PC-9 (cell line): ENCODE results near the gene GRIA1. TPM values are rescaled to one million over a fixed set of nuclear protein-coding genes. Genes with fewer than 3 reads are reported as not detected.

Source experiments
- Bru-seq: library from RNA; stranded (reverse); fragments of 400-500 nt; gene quantifications from one replicate; lab custom pipeline; 2021; lab: Mats Ljungman, UMichigan
- BruChase-seq, 2 experiments: library from RNA; stranded (reverse); fragments of 400-500 nt; gene quantifications; one replicate each; lab custom pipeline; 2021; lab: Mats Ljungman, UMichigan
- BruUV-seq: library from RNA; stranded (reverse); fragments of 400-500 nt; replicated peaks from 2 replicates; lab custom pipeline; 2021; lab: Mats Ljungman, UMichigan
- CTCF ChIA-PET: fragments of 300-600 bp; sonication (Branson Sonifier 250); formaldehyde crosslinking; loops from one replicate; lab custom pipeline; 2022; ENCODE audit warnings: antibody characterized with exemption; lab: Charles Lee
- POLR2A ChIA-PET: fragments of 300-600 bp; sonication (Branson Sonifier 250); formaldehyde crosslinking; loops from one replicate; lab custom pipeline; 2022; ENCODE audit warnings: antibody characterized with exemption; ENCODE audit not compliant: unreplicated experiment; lab: Charles Lee
- DNase-seq, 2 experiments: peaks; one replicate each; pipeline versions ENCODE4 v3.0.0 to v3.0.0-alpha.2; 2015 to 2022; ENCODE audit warnings: mixed read lengths in 1 of 2
- H2AFZ ChIP-seq: fragments of 200-600 bp; sonication (generic); 2 replicates; pipeline ENCODE4 v1.8.1; 2017; ENCODE audit warnings: antibody characterized with exemption
- H3F3A ChIP-seq: fragments of 200-600 bp; sonication (generic); 2 replicates; pipeline ENCODE4 v1.8.1; 2017; ENCODE audit warnings: antibody characterized with exemption, mild to moderate bottlenecking, low read depth; ENCODE audit not compliant: insufficient read depth
- H3K27ac ChIP-seq: fragments of 200-600 bp; sonication (generic); 2 replicates; pipeline ENCODE4 v1.6.1; 2016; ENCODE audit warnings: mixed run types
- H3K27me3 ChIP-seq: fragments of 200-600 bp; sonication (generic); 2 replicates; pipeline ENCODE4 v1.6.1; 2016; ENCODE audit warnings: low read depth, mixed run types; ENCODE audit not compliant: insufficient read depth
- H3K36me3 ChIP-seq: fragments of 200-600 bp; sonication (generic); 2 replicates; pipeline ENCODE4 v1.6.1; 2016; ENCODE audit warnings: low read depth, mixed run types
- H3K4me1 ChIP-seq: fragments of 200-600 bp; sonication (generic); replicated peaks from 2 replicates; pipeline ENCODE4 v1.6.1; 2016; ENCODE audit warnings: mixed run types; ENCODE audit not compliant: insufficient read depth
- H3K4me2 ChIP-seq: fragments of 200-600 bp; sonication (generic); 2 replicates; pipeline ENCODE4 v1.6.1; 2017; ENCODE audit warnings: mixed run types
- H3K4me3 ChIP-seq: fragments of 200-600 bp; sonication (generic); 2 replicates; pipeline ENCODE4 v1.6.1; 2016; ENCODE audit warnings: mixed run types
- H3K79me2 ChIP-seq: fragments of 200-600 bp; sonication (generic); 2 replicates; pipeline ENCODE4 v1.6.1; 2017; ENCODE audit warnings: low read depth, mixed run types
- H3K9me2 ChIP-seq: fragments of 200-600 bp; sonication (generic); 2 replicates; pipeline ENCODE4 v1.8.1; 2017; ENCODE audit warnings: mild to moderate bottlenecking; ENCODE audit not compliant: insufficient read depth
- H3K9me3 ChIP-seq: fragments of 200-600 bp; sonication (generic); 2 replicates; pipeline ENCODE4 v1.8.1; 2016; ENCODE audit warnings: low read depth; ENCODE audit not compliant: insufficient read depth
- H4K20me1 ChIP-seq: fragments of 200-600 bp; sonication (generic); 2 replicates; pipeline ENCODE4 v1.8.1; 2017; ENCODE audit not compliant: insufficient read depth
- EZH2 ChIP-seq: fragments of 200-600 bp; sonication (generic); IDR thresholded peaks from 2 replicates; pipeline ENCODE4 v1.8.0; 2017; ENCODE audit warnings: antibody characterized with exemption, low read depth
- intact Hi-C: fragments of 100-400 bp; cut with micrococcal nuclease; formaldehyde crosslinking; loops from one replicate; pipeline ENCODE4 v1.10.0; 2022; ENCODE audit not compliant: unreplicated experiment
- long read RNA-seq: library from polyadenylated mRNA; stranded (forward); transcript quantifications from one replicate; pipeline ENCODE4 v2.0.0, GENCODE V29; 2022
- total RNA-seq: library from RNA; stranded (reverse); gene quantifications from 2 replicates; pipeline ENCODE4 v1.2.3, GENCODE V29; 2021
- TF ChIP-seq, protein P1 (sequence below): fragments of 200-600 bp; sonication (generic); conservative IDR thresholded peaks from 2 replicates; pipeline ENCODE4 v1.6.1; 2017; ENCODE audit warnings: mixed run types, antibody characterized with exemption, mild to moderate bottlenecking, moderate library complexity

The GRIA1 gene
- total RNA-seq (not detected in 2 replicates), Bru-seq, nascent RNA (percentile 10 among the genes with signal in this experiment), BruChase-seq, experiment 1, labeled RNA remaining after a 2-hour chase (percentile 3 among the genes with signal in this experiment), BruChase-seq, experiment 2, labeled RNA remaining after a 6-hour chase (percentile 2 among the genes with signal in this experiment)
- long read RNA-seq: 0 reads

DNA sequence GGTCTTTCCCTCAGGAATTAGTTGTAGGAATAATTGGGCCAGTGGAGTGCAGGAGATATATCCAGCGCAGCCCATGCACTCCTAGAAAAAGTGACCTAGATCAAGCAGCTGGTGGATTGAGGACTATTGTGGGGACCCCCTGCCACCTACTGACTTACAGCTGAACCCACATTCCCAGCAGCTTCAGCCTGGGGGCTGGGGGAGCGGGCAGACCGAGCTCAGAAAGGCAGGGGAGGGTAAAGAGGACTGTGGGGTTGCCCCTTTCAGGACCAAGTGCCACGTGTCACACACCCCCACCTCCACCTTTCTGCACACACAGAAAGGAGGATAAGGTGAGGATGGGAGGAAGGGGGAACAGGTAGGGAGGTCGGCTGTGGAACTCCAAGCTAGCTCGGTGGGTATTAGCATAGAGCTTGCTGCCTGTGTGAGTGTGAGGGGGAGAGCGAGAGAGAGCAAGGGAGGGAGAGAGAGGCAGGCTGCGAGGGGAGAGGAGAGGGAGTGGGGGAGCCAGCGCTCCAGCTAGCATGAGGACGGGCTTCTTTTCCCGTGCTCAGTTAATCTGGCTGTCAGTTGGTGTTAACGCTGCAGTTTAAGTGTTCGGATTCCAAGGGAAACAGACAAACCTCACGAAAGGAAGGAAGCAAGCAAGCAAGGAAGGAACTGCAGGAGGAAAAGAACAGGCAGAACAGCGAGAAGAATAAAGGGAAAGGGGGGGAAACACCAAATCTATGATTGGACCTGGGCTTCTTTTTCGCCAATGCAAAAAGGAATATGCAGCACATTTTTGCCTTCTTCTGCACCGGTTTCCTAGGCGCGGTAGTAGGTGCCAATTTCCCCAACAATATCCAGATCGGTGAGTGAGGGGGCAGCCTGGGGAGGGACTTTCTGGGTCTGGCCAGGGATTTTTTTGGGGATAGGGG, at the start of gene GRIA1:
TSS of gene GRIA1 (plus strand) at position 553 of the 920 bp plus-strand sequence.
- CTCF ChIA-PET: no interaction called here
- no peaks in the 10 kb centered on the region for H3K9me3 ChIP-seq
- H4K20me1 ChIP-seq: no peaks in the 10 kb centered on the region
- no peak within 1 kb of the TSS for H3K27ac ChIP-seq
- no peak within 1 kb of the TSS for H3K4me2 ChIP-seq
- TF ChIP-seq, protein P1, sequence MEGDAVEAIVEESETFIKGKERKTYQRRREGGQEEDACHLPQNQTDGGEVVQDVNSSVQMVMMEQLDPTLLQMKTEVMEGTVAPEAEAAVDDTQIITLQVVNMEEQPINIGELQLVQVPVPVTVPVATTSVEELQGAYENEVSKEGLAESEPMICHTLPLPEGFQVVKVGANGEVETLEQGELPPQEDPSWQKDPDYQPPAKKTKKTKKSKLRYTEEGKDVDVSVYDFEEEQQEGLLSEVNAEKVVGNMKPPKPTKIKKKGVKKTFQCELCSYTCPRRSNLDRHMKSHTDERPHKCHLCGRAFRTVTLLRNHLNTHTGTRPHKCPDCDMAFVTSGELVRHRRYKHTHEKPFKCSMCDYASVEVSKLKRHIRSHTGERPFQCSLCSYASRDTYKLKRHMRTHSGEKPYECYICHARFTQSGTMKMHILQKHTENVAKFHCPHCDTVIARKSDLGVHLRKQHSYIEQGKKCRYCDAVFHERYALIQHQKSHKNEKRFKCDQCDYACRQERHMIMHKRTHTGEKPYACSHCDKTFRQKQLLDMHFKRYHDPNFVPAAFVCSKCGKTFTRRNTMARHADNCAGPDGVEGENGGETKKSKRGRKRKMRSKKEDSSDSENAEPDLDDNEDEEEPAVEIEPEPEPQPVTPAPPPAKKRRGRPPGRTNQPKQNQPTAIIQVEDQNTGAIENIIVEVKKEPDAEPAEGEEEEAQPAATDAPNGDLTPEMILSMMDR: no peak
- TF ChIP-seq EZH2: no peak
- POLR2A ChIA-PET: no interaction called here
- H3K27me3 ChIP-seq: peaks cover 55% of the 10 kb centered on the region
- no peak within 1 kb of the TSS for H2AFZ ChIP-seq
- H3K36me3 ChIP-seq: no peaks in the 10 kb centered on the region
- H3K9me2 ChIP-seq: no peaks in the 10 kb centered on the region
- H3K79me2 ChIP-seq: no peaks in the 10 kb centered on the region
- no peaks in the 10 kb centered on the region for H3F3A ChIP-seq
- H3K4me1 ChIP-seq: no peaks in the 10 kb centered on the region
- no TSS peak for BruUV-seq
- intact Hi-C loops: no loop called here
- no peak within 1 kb of the TSS for H3K4me3 ChIP-seq
- DNase-seq: no peak

DNA sequence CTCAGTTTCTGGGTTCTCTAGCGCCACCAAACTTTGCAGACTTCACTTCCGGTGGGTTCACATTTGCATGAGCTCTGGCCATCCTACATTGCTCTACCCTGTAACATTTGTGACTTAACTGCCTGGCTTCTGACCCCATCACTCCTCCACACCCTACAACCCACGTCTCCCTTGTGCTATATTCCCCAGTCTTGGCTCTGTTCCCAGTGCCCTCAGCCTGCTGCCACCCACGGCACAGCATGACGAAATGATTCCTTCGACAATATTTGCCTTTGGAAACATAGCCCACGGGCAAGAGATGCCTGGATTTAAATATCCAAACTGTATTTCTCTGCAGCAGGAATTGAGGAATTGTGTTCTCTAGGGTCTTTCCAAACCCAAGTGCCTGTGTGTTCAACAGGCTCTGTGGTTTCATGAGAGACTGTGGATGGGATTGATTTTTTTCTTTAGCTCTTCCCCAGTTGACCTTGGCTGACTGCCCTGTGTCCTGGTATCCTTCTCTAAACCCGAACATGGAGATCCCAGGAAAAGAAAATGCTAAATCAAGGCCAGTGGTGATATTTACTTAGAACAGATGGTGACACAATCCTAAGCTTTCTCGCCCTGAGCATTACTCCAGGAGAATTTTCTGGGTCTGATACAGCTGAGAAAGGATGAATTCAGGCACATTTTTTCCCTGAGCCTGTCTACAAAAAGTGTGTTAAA, 44.4 kb upstream of the GRIA1 start:
- Histone ChIP-seq H3K9me2 (no peaks in the 10 kb centered on the region; the same call in 1 of the 2 replicates), H3K4me3 (no peak overlapping the region), H3K36me3 (no peaks in the 10 kb centered on the region), H3K9me3 (no peaks in the 10 kb centered on the region), H3K4me2 (no peak overlapping the region), H4K20me1 (no peaks in the 10 kb centered on the region), H2AFZ (no peak overlapping the region), H3K79me2 (no peaks in the 10 kb centered on the region), H3F3A (no peaks in the 10 kb centered on the region), H3K4me1 (no peaks in the 10 kb centered on the region), H3K27me3 (peaks cover 5% of the 10 kb centered on the region), H3K27ac (no peak overlapping the region)
- ChIA-PET POLR2A (no interaction called here), CTCF (no interaction called here)
- no peak for DNase-seq
- TF ChIP-seq, protein P1: no peak
- TF ChIP-seq EZH2: no peak
- intact Hi-C loops: no loop called here
- BruUV-seq: no TSS peak

DNA sequence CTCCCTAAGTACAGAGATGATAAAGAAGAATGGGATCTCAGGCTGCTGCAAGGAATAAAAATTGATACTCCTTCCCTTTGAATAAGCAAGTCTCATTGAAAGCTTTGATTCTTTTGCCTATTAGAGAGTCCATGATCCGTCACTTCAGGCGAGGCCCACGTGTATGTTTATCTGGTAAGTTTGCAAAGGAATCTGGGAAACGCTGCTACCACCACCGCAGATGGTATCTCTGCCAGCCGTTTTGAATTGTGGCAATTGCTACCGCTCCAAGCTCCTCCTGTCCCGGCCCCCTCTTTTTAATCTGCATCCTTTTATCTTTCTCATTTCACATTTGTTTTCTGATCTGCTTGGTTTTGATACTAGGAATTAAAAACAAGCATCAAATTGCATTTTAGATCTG, 42.9 kb upstream of the GRIA1 start:
- Histone ChIP-seq H3K27ac (no peak overlapping the region), H3K79me2 (no peaks in the 10 kb centered on the region), H3K4me2 (no peak overlapping the region), H3F3A (no peaks in the 10 kb centered on the region), H4K20me1 (no peaks in the 10 kb centered on the region), H3K4me3 (no peak overlapping the region), H3K9me3 (no peaks in the 10 kb centered on the region), H3K36me3 (no peaks in the 10 kb centered on the region), H3K4me1 (no peaks in the 10 kb centered on the region), H3K9me2 (no peaks in the 10 kb centered on the region), H2AFZ (no peak overlapping the region), H3K27me3 (peaks cover 5% of the 10 kb centered on the region)
- ChIA-PET POLR2A (no interaction called here), CTCF (no interaction called here)
- DNase-seq: no peak
- no TSS peak for BruUV-seq
- intact Hi-C loops: no loop called here
- TF ChIP-seq, protein P1: no peak
- no peak for TF ChIP-seq EZH2
